ENCODE measurements around the gene CTSF. TPM values are rescaled to one million over a fixed set of nuclear protein-coding genes. Genes with fewer than 3 reads are reported as not detected.

The CTSF gene
- total and polyA plus RNA-seq, 2 donors (not counting 1 experiment from before 2014, with no cell fraction given), result 17.1 to 26.6 TPM

DNA sequence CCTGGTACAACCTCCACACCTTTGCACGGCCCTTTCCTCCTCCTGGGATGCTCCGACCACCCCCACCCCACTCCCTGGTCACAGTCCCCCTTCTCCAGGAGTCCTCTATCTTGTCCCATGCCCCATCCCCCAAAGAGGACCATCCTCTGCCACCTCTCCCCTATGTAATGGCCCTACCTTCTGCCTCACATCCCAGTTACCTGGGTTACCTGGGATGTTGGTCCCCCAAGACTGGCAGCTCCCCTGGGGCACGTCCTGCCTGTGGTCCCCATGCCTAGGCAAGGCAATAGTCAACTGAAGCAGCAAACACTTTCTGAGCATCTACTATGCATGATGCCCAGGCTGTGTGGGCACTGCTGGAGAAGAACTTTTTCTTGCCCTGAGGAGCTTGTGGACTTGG is 13.0 kb downstream of the CTSF start:
- H3K4me1 ChIP-seq (ENCODE audit: control insufficient read depth, extremely low read depth, insufficient read depth, low read length), result no peaks in the 10 kb centered on the region
- peaks cover 18% of the 10 kb centered on the region for H3K27me3 ChIP-seq (ENCODE audit: control insufficient read depth, insufficient read depth, low read length)
- H3K9ac ChIP-seq (ENCODE audit: insufficient read depth, low read length), result no peak overlapping the region
- no peaks in the 10 kb centered on the region for H3K36me3 ChIP-seq (ENCODE audit: control insufficient read depth, insufficient read depth, low read length)
- H3K4me3 ChIP-seq (replicated peaks in 1 of 4; ENCODE audit: control extremely low read depth in 1 of 4, insufficient read depth in 1 of 4, low read depth in 3 of 4, low read length in 4 of 4), result no peak overlapping the region
- no peaks in the 10 kb centered on the region for H3K9me3 ChIP-seq (ENCODE audit: control insufficient read depth, insufficient read depth, low read depth, low read length)
- no peaks in the 10 kb centered on the region for H4K20me1 ChIP-seq (ENCODE audit: control insufficient read depth, extremely low read depth, insufficient read depth, low read length)
- no peaks in the 10 kb centered on the region for H3K79me2 ChIP-seq (ENCODE audit: control insufficient read depth, insufficient read depth, low read length)
- TF ChIP-seq EZH2 (IDR thresholded peaks at IDR 0.05; ENCODE audit: low read length, missing control alignments) (no peak), CTCF (conservative IDR thresholded peaks at IDR 0.05 in 1 of 2, IDR thresholded peaks at IDR 0.05 in 1 of 2; ENCODE audit: low read depth in 1 of 2, low read length in 2 of 2) (no peak)
- no peak for DNase-seq (ENCODE audit: low read depth in 2 of 2)
- no peak overlapping the region for H2AFZ ChIP-seq (ENCODE audit: low read length)
- no peak overlapping the region for H3K27ac ChIP-seq (ENCODE audit: insufficient read depth, low read length)
- no peak overlapping the region for H3K4me2 ChIP-seq (ENCODE audit: extremely low read depth, insufficient read depth, low read length)

DNA sequence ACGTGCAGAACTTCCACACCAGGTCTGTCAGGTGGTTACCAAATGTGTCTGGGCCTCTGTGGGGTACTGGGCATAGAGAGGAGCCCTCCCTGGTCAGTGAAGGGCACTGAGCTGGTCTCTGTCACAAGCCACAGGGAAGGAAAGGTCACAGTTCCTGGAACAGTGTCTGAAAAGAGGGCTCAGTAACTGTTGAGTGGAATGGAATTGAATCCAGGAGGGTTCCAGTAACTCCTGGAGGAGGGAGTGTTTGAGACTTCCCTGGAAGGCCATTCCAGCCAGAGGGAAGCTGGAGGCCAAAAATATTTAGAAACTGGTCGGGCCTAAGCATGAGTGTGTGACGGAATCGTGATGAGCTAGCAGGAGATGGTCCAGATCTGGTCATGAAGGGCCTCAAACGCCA is 13.8 kb downstream of the CTSF start:
- Histone ChIP-seq H3K4me1 (ENCODE audit: control insufficient read depth, extremely low read depth, insufficient read depth, low read length) (no peaks in the 10 kb centered on the region), H3K36me3 (ENCODE audit: control insufficient read depth, insufficient read depth, low read length) (no peaks in the 10 kb centered on the region), H3K27ac (ENCODE audit: insufficient read depth, low read length) (no peak overlapping the region), H3K4me3 (replicated peaks in 1 of 4; ENCODE audit: control extremely low read depth in 1 of 4, insufficient read depth in 1 of 4, low read depth in 3 of 4, low read length in 4 of 4) (no peak overlapping the region), H4K20me1 (ENCODE audit: control insufficient read depth, extremely low read depth, insufficient read depth, low read length) (no peaks in the 10 kb centered on the region), H2AFZ (ENCODE audit: low read length) (no peak overlapping the region), H3K9ac (ENCODE audit: insufficient read depth, low read length) (no peak overlapping the region), H3K79me2 (ENCODE audit: control insufficient read depth, insufficient read depth, low read length) (no peaks in the 10 kb centered on the region), H3K27me3 (ENCODE audit: control insufficient read depth, insufficient read depth, low read length) (peaks cover 13% of the 10 kb centered on the region), H3K9me3 (ENCODE audit: control insufficient read depth, insufficient read depth, low read depth, low read length) (no peaks in the 10 kb centered on the region), H3K4me2 (ENCODE audit: extremely low read depth, insufficient read depth, low read length) (no peak overlapping the region)
- no peak for DNase-seq (ENCODE audit: low read depth in 2 of 2)
- TF ChIP-seq CTCF (conservative IDR thresholded peaks at IDR 0.05 in 1 of 2, IDR thresholded peaks at IDR 0.05 in 1 of 2; ENCODE audit: low read depth in 1 of 2, low read length in 2 of 2) (no peak), EZH2 (IDR thresholded peaks at IDR 0.05; ENCODE audit: low read length, missing control alignments) (no peak)

GRCh38 chr11:66550887-66551286 is 17.5 kb downstream of the CTSF start:
- no peak overlapping the region for H3K27ac ChIP-seq (ENCODE audit: insufficient read depth, low read length)
- no peaks in the 10 kb centered on the region for H3K79me2 ChIP-seq (ENCODE audit: control insufficient read depth, insufficient read depth, low read length)
- no peaks in the 10 kb centered on the region for H4K20me1 ChIP-seq (ENCODE audit: control insufficient read depth, extremely low read depth, insufficient read depth, low read length)
- no peak for TF ChIP-seq CTCF (conservative IDR thresholded peaks at IDR 0.05 in 1 of 2, IDR thresholded peaks at IDR 0.05 in 1 of 2; ENCODE audit: low read depth in 1 of 2, low read length in 2 of 2)
- no peak for TF ChIP-seq EZH2 (IDR thresholded peaks at IDR 0.05; ENCODE audit: low read length, missing control alignments)
- no peak overlapping the region for H3K4me2 ChIP-seq (ENCODE audit: extremely low read depth, insufficient read depth, low read length)
- DNase-seq (ENCODE audit: low read depth in 2 of 2), result no peak
- H3K4me1 ChIP-seq (ENCODE audit: control insufficient read depth, extremely low read depth, insufficient read depth, low read length), result no peaks in the 10 kb centered on the region
- H3K9me3 ChIP-seq (ENCODE audit: control insufficient read depth, insufficient read depth, low read depth, low read length), result no peaks in the 10 kb centered on the region
- H3K36me3 ChIP-seq (ENCODE audit: control insufficient read depth, insufficient read depth, low read length), result no peaks in the 10 kb centered on the region
- H2AFZ ChIP-seq (ENCODE audit: low read length), result no peak overlapping the region
- no peak overlapping the region for H3K9ac ChIP-seq (ENCODE audit: insufficient read depth, low read length)
- H3K27me3 ChIP-seq (ENCODE audit: control insufficient read depth, insufficient read depth, low read length), result peaks cover 23% of the 10 kb centered on the region
- no peak overlapping the region for H3K4me3 ChIP-seq (replicated peaks in 1 of 4; ENCODE audit: control extremely low read depth in 1 of 4, insufficient read depth in 1 of 4, low read depth in 3 of 4, low read length in 4 of 4)

All from fibroblast of lung (primary cell).